NOMO-1 treated with dmso at 0.1 percent for 144 hours (cell line): ENCODE results near the gene MGST2.

Experiments used
- DNase-seq: peaks from one replicate; lab custom pipeline; 2025; ENCODE audit not compliant: unreplicated experiment; lab: John Stamatoyannopoulos, UW

MGST2 gene

GRCh38 chr4:139700568-139700967, 34.9 kb downstream of the MGST2 start:
- DNase-seq, result no peak

- no peak for DNase-seq
Measured at GRCh38 chr4:139704915-139705485, 39.4 kb downstream of the MGST2 start.

GRCh38 chr4:139709660-139710059, 44.0 kb downstream of the MGST2 start:
- DNase-seq, result no peak

- DNase-seq, result no peak
Measured at GRCh38 chr4:139710073-139710472, 44.5 kb downstream of the MGST2 start.

- no peak for DNase-seq
Measured at GRCh38 chr4:139711461-139711860, 45.8 kb downstream of the MGST2 start.

GRCh38 chr4:139712882-139713281, 47.3 kb downstream of the MGST2 start:
- no peak for DNase-seq

- DNase-seq, result no peak
Measured at GRCh38 chr4:139715746-139716391, 50.2 kb downstream of the MGST2 start.

GRCh38 chr4:139718358-139718757, 52.7 kb downstream of the MGST2 start:
- no peak for DNase-seq

- no peak for DNase-seq
Measured at GRCh38 chr4:139718833-139719232, 53.2 kb downstream of the MGST2 start.

GRCh38 chr4:139719381-139720101, 53.9 kb downstream of the MGST2 start:
- DNase-seq, result no peak

GRCh38 chr4:139720806-139721205, 55.2 kb downstream of the MGST2 start:
- DNase-seq, result no peak

- no peak for DNase-seq
Measured at GRCh38 chr4:139721789-139722188, 56.2 kb downstream of the MGST2 start.

GRCh38 chr4:139725236-139725635, 59.6 kb downstream of the MGST2 start:
- DNase-seq, result no peak

- DNase-seq, result no peak
Measured at GRCh38 chr4:139726615-139727014, 61.0 kb downstream of the MGST2 start.

GRCh38 chr4:139728146-139728545, 62.5 kb downstream of the MGST2 start:
- DNase-seq, result no peak

GRCh38 chr4:139728840-139729239, 63.2 kb downstream of the MGST2 start:
- DNase-seq, result no peak

GRCh38 chr4:139732991-139733570, 67.5 kb downstream of the MGST2 start:
- DNase-seq, result no peak

GRCh38 chr4:139734201-139734874, 68.7 kb downstream of the MGST2 start:
- peak; percentile 6 for DNase-seq

GRCh38 chr4:139734875-139735380, 69.3 kb downstream of the MGST2 start:
- DNase-seq, result peak; percentile 62

- no peak for DNase-seq
Measured at GRCh38 chr4:139735381-139736273, 70.0 kb downstream of the MGST2 start.
